Neural progenitor cell (in vitro differentiated cells): ENCODE data around the gene ORAI1. TPM values are rescaled to one million over a fixed set of nuclear protein-coding genes. Genes with fewer than 3 reads are reported as not detected.
"Not testable (repeated sequence)": the region's sequence is repeated elsewhere in the genome, so short reads cannot be mapped to it uniquely, and the experiment has no call there.

Experiments used
- DNase-seq: peaks from one replicate; pipeline ENCODE4 v3.0.0-alpha.2; 2016; ENCODE audit warnings: low spot score
- H2AFZ ChIP-seq: fragments of 200-600 bp; sonication (generic); replicated peaks from 2 replicates; pipeline ENCODE4 v1.6.1; 2016; ENCODE audit warnings: antibody characterized with exemption
- H3F3A ChIP-seq: fragments of 200-600 bp; sonication (generic); 2 replicates; pipeline ENCODE4 v1.6.1; 2016; ENCODE audit warnings: antibody characterized with exemption, low read depth
- H3K27ac ChIP-seq: fragments of 200-600 bp; sonication (generic); 2 replicates; pipeline ENCODE4 v1.5.1; 2016; ENCODE audit warnings: mild to moderate bottlenecking
- H3K27me3 ChIP-seq: fragments of 200-600 bp; sonication (generic); 2 replicates; pipeline ENCODE4 v1.6.1; 2016; ENCODE audit warnings: mild to moderate bottlenecking, moderate library complexity
- H3K36me3 ChIP-seq: fragments of 200-600 bp; sonication (generic); 2 replicates; pipeline ENCODE4 v1.5.1; 2016
- H3K4me1 ChIP-seq: fragments of 200-600 bp; sonication (generic); 2 replicates; pipeline ENCODE4 v1.6.1; 2016; ENCODE audit warnings: mixed run types
- H3K4me2 ChIP-seq: fragments of 200-600 bp; sonication (generic); 2 replicates; pipeline ENCODE4 v1.6.1; 2016
- H3K4me3 ChIP-seq: fragments of 200-600 bp; sonication (generic); 2 replicates; pipeline ENCODE4 v1.5.1; 2016
- H3K79me2 ChIP-seq: fragments of 200-600 bp; sonication (generic); 2 replicates; pipeline ENCODE4 v1.6.1; 2016; ENCODE audit warnings: low read depth
- H3K9ac ChIP-seq: fragments of 200-600 bp; sonication (generic); 2 replicates; pipeline ENCODE4 v1.6.1; 2016
- H3K9me3 ChIP-seq: fragments of 200-600 bp; sonication (generic); 2 replicates; pipeline ENCODE4 v1.5.1; 2016; ENCODE audit warnings: low read depth
- H4K20me1 ChIP-seq: fragments of 200-600 bp; sonication (generic); 2 replicates; pipeline ENCODE4 v1.6.1; 2016; ENCODE audit warnings: low read depth
- H3K27ac Mint-ChIP-seq: 3 replicates; pipeline ENCODE4 v1.8.0; 2021; ENCODE audit warnings: mixed read lengths
- H3K27me3 Mint-ChIP-seq: 2 replicates; pipeline ENCODE4 v1.8.0; 2022; ENCODE audit warnings: low read depth, mild to moderate bottlenecking, inconsistent platforms, moderate library complexity, mixed read lengths; ENCODE audit not compliant: insufficient read depth
- H3K36me3 Mint-ChIP-seq: 3 replicates; pipeline ENCODE4 v1.8.0; 2021; ENCODE audit warnings: mixed read lengths
- H3K4me1 Mint-ChIP-seq: 3 replicates; pipeline ENCODE4 v1.8.0; 2021; ENCODE audit warnings: mixed read lengths
- H3K4me3 Mint-ChIP-seq: 3 replicates; pipeline ENCODE4 v1.8.0; 2021; ENCODE audit warnings: mild to moderate bottlenecking, moderate library complexity, mixed read lengths
- H3K9me3 Mint-ChIP-seq: 3 replicates; pipeline ENCODE4 v1.8.0; 2020; ENCODE audit warnings: mixed read lengths
- EZH2 ChIP-seq: fragments of 200-600 bp; sonication (generic); IDR thresholded peaks from 2 replicates; pipeline ENCODE4 v1.6.1; 2017; ENCODE audit warnings: antibody characterized with exemption, mild to moderate bottlenecking, moderate library complexity
- EZH2phosphoT487 ChIP-seq: fragments of 200-600 bp; sonication (generic); IDR thresholded peaks from 2 replicates; pipeline ENCODE4 v1.6.1; 2017; ENCODE audit warnings: antibody characterized with exemption
- total RNA-seq: library from RNA; depleted of rRNA; stranded (reverse); fragments of >200 nt; gene quantifications from 2 replicates; pipeline ENCODE4 v1.2.3, GENCODE V29; 2015; ENCODE audit warnings: low replicate concordance
- TF ChIP-seq, protein P1 (sequence below): fragments of 200-600 bp; sonication (generic); IDR thresholded peaks from 2 replicates; pipeline ENCODE4 v1.5.1; 2017; ENCODE audit warnings: antibody characterized with exemption, mild to moderate bottlenecking

The ORAI1 gene
- total RNA-seq, 1 donor from 2014 or later: 8.0 TPM

GRCh38 chr12:121580959-121581685 lies 45.2 kb upstream of the ORAI1 start, which contains the start of gene KDM2B:
KDM2B (minus strand) TSS chr12:121581023; CDS start chr12:121580911, 112 bp downstream.
- Histone ChIP-seq H3K4me1 (peaks cover 40% of the 10 kb centered on the region), H3K9me3 (no peaks in the 10 kb centered on the region), H3K36me3 (no peaks in the 10 kb centered on the region), H3F3A (peaks cover 77% of the 10 kb centered on the region), H3K27ac (peak within 1 kb of the TSS; percentile 97), H2AFZ (no peak within 1 kb of the TSS), H3K9ac (peak within 1 kb of the TSS; percentile 82), H3K79me2 (peaks cover 94% of the 10 kb centered on the region), H3K4me3 (peak within 1 kb of the TSS; percentile 94), H3K4me2 (peak within 1 kb of the TSS; percentile 99), H4K20me1 (peaks cover 5% of the 10 kb centered on the region), H3K27me3 (no peaks in the 10 kb centered on the region)
- Mint-ChIP-seq H3K4me1 (peaks cover 45% of the 10 kb centered on the region), H3K36me3 (no peaks in the 10 kb centered on the region), H3K9me3 (no peaks in the 10 kb centered on the region), H3K27ac (peak within 1 kb of the TSS; percentile 99), H3K4me3 (peak within 1 kb of the TSS; percentile 97), H3K27me3 (peaks cover 4% of the 10 kb centered on the region)
- TF ChIP-seq, protein P1, sequence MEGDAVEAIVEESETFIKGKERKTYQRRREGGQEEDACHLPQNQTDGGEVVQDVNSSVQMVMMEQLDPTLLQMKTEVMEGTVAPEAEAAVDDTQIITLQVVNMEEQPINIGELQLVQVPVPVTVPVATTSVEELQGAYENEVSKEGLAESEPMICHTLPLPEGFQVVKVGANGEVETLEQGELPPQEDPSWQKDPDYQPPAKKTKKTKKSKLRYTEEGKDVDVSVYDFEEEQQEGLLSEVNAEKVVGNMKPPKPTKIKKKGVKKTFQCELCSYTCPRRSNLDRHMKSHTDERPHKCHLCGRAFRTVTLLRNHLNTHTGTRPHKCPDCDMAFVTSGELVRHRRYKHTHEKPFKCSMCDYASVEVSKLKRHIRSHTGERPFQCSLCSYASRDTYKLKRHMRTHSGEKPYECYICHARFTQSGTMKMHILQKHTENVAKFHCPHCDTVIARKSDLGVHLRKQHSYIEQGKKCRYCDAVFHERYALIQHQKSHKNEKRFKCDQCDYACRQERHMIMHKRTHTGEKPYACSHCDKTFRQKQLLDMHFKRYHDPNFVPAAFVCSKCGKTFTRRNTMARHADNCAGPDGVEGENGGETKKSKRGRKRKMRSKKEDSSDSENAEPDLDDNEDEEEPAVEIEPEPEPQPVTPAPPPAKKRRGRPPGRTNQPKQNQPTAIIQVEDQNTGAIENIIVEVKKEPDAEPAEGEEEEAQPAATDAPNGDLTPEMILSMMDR: no peak
- TF ChIP-seq EZH2phosphoT487 (no peak), EZH2 (no peak)
- peak; percentile 62 for DNase-seq

GRCh38 chr12:121581686-121582429 lies 44.5 kb upstream of the ORAI1 start:
- H3K4me1 Mint-ChIP-seq: peaks cover 39% of the 10 kb centered on the region
- no peak overlapping the region for H2AFZ ChIP-seq

GRCh38 chr12:121582583-121583333 lies 43.6 kb upstream of the ORAI1 start:
- H3K36me3 Mint-ChIP-seq: no peaks in the 10 kb centered on the region
- no peaks in the 10 kb centered on the region for H3K9me3 Mint-ChIP-seq
- Histone ChIP-seq H3K27me3 (no peaks in the 10 kb centered on the region), H3K27ac (peak overlapping the region; percentile 97), H2AFZ (no peak overlapping the region), H3K4me2 (peak overlapping the region; percentile 99), H3K9me3 (no peaks in the 10 kb centered on the region), H3K4me3 (peak overlapping the region; percentile 94), H3F3A (peaks cover 61% of the 10 kb centered on the region), H3K9ac (peak overlapping the region; percentile 61), H4K20me1 (no peaks in the 10 kb centered on the region), H3K4me1 (peaks cover 30% of the 10 kb centered on the region), H3K36me3 (no peaks in the 10 kb centered on the region), H3K79me2 (peaks cover 99% of the 10 kb centered on the region)
- TF ChIP-seq EZH2phosphoT487 (no peak), EZH2 (no peak)
- TF ChIP-seq, protein P1: no peak
- peaks cover 4% of the 10 kb centered on the region for H3K27me3 Mint-ChIP-seq
- H3K4me3 Mint-ChIP-seq: peak overlapping the region; percentile 97
- peaks cover 32% of the 10 kb centered on the region for H3K4me1 Mint-ChIP-seq
- H3K27ac Mint-ChIP-seq: peak overlapping the region; percentile 49
- DNase-seq: peak; percentile 84

More at GRCh38 chr12:121581686-121582429, 44.5 kb upstream of the ORAI1 start:
- peak overlapping the region; percentile 94 for H3K4me3 ChIP-seq
- Mint-ChIP-seq H3K36me3 (no peaks in the 10 kb centered on the region), H3K9me3 (no peaks in the 10 kb centered on the region), H3K4me3 (peak overlapping the region; percentile 97), H3K27me3 (peaks cover 4% of the 10 kb centered on the region), H3K27ac (peak overlapping the region; percentile 93)
- H3K9me3 ChIP-seq: no peaks in the 10 kb centered on the region
- peak overlapping the region; percentile 61 for H3K9ac ChIP-seq
- no peaks in the 10 kb centered on the region for H3K27me3 ChIP-seq
- no peaks in the 10 kb centered on the region for H3K36me3 ChIP-seq
- DNase-seq: peak; percentile 47
- peaks cover 70% of the 10 kb centered on the region for H3F3A ChIP-seq
- H3K4me1 ChIP-seq: peaks cover 37% of the 10 kb centered on the region
- TF ChIP-seq, protein P1: no peak
- TF ChIP-seq EZH2 (no peak), EZH2phosphoT487 (no peak)
- H3K79me2 ChIP-seq: peaks cover 96% of the 10 kb centered on the region
- no peaks in the 10 kb centered on the region for H4K20me1 ChIP-seq
- H3K4me2 ChIP-seq: peak overlapping the region; percentile 99
- H3K27ac ChIP-seq: peak overlapping the region; percentile 97

GRCh38 chr12:121583334-121583661 lies 43.0 kb upstream of the ORAI1 start:
- not testable (repeated sequence) for H3K36me3 ChIP-seq, H3K27me3 Mint-ChIP-seq, H2AFZ ChIP-seq, H3K9ac ChIP-seq, H3K27ac Mint-ChIP-seq, DNase-seq, H3K36me3 Mint-ChIP-seq, H3K9me3 Mint-ChIP-seq, H3K27me3 ChIP-seq, H3K9me3 ChIP-seq, H4K20me1 ChIP-seq
- Histone ChIP-seq H3F3A (peaks cover 56% of the 10 kb centered on the region), H3K27ac (peak overlapping the region; percentile 97), H3K4me3 (peak overlapping the region; percentile 94), H3K79me2 (peaks cover 99% of the 10 kb centered on the region), H3K4me2 (peak overlapping the region; percentile 99), H3K4me1 (peaks cover 25% of the 10 kb centered on the region)
- Mint-ChIP-seq H3K4me1 (peaks cover 32% of the 10 kb centered on the region), H3K4me3 (peak overlapping the region; percentile 97)

DNA sequence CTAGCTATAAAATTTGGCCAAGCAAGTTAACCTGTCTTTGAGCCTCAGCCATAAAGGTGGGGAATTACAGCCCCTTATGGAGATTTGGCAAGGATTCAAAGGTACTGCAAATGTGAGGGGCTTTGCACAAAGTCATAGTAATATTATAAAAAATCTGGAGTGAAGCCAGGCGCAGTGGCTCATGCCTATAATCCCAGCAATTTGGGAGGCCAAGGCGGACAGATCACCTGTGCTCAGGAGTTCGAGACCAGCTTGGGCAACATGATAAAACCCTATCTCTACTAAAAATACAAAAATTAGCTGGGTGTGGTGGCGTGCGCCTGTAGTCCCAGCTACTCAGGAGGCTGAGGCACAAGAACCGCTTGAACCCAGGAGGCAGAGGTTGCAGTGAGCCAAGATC lies 41.4 kb upstream of the ORAI1 start:
- peaks cover 52% of the 10 kb centered on the region for H3F3A ChIP-seq
- H3K27ac ChIP-seq, H3K4me3 Mint-ChIP-seq, H3K4me3 ChIP-seq, H3K9ac ChIP-seq, H3K9me3 ChIP-seq, H3K27me3 Mint-ChIP-seq, DNase-seq, H3K27me3 ChIP-seq, H3K4me2 ChIP-seq, H3K27ac Mint-ChIP-seq, H3K36me3 ChIP-seq, H3K36me3 Mint-ChIP-seq, H4K20me1 ChIP-seq, H3K9me3 Mint-ChIP-seq, H2AFZ ChIP-seq: not testable (repeated sequence)
- H3K4me1 Mint-ChIP-seq: peaks cover 32% of the 10 kb centered on the region
- H3K4me1 ChIP-seq: peaks cover 25% of the 10 kb centered on the region
- peaks cover 99% of the 10 kb centered on the region for H3K79me2 ChIP-seq
